ENCODE data around the gene SH3TC1. TPM values are rescaled to one million over a fixed set of nuclear protein-coding genes. Genes with fewer than 3 reads are reported as not detected.

Gene SH3TC1
- polyA plus RNA-seq, 2 of the 4 experiments (the other 2 are of a cell fraction): 2.8 to 7.4 TPM

GRCh38 chr4:8169763-8170162 lies 29.3 kb upstream of the SH3TC1 start:
- no peak overlapping the region for H3K4me2 ChIP-seq
- no peak overlapping the region for H3K27ac ChIP-seq
- DNase-seq (ENCODE audit: low read depth in 1 of 2, low spot score in 1 of 2) (no peak), FAIRE-seq (no peak), ATAC-seq (no peak)
- peaks cover 8% of the 10 kb centered on the region for H3K9me3 ChIP-seq
- WGBS (ENCODE audit: missing lambda C conversion rate): 90% methylated on average over 1 of the region's 3 CpGs
- ChIA-PET CTCF (interaction anchor here (1.0 to 1.6 kb wide), 2 partner anchors 73 to 98 kb away, joined by 3 read pairs; no protein-coding TSS in a partner anchor), POLR2A (no interaction called here)
- TF ChIP-seq ATOH8 (CRISPR knock-in tag; IDR thresholded peaks at IDR 0.05; ENCODE audit: low read depth): no peak
- no peak for TF ChIP-seq ZSCAN20 (CRISPR knock-in tag; IDR thresholded peaks at IDR 0.05)
- no peak for TF ChIP-seq FOXS1 (CRISPR knock-in tag; IDR thresholded peaks at IDR 0.05)
- TF ChIP-seq MAZ (IDR thresholded peaks at IDR 0.05; ENCODE audit: borderline replicate concordance, low read depth, low read length): no peak
- TF ChIP-seq POLR2AphosphoS2 (conservative IDR thresholded peaks at IDR 0.05; ENCODE audit: low read length): no peak
- TF ChIP-seq KDM5A (IDR thresholded peaks at IDR 0.05): no peak
- TF ChIP-seq RCOR1 (IDR thresholded peaks at IDR 0.05; ENCODE audit: low read depth, low read length): no peak
- no peak for TF ChIP-seq ZFP36 (IDR thresholded peaks at IDR 0.05; ENCODE audit: borderline replicate concordance, partially characterized antibody)
- no peak for TF ChIP-seq CHD4 (IDR thresholded peaks at IDR 0.05; ENCODE audit: borderline replicate concordance)
- no peak overlapping the region for H3K4me3 ChIP-seq
- no peaks in the 10 kb centered on the region for H3K4me1 ChIP-seq

DNA sequence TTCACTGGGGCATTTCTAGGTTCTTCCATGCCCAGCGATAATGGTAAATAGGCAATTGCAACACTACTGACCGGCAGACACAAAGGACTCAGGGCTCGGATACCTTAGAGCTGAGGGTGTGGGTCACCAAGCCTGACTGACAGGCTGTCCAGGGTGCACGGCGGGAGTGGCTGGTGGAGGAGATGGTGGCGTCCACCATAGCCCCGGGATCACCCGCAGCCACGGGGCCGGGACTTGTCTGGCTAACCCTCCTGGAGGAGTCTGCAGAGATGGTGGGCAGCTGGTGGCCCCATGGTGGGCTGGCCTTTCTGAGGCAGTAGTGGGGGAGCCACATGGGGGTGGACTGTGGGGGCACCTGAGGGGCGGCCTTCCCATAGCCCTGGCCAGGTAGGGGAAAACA lies 28.7 kb upstream of the SH3TC1 start:
- TF ChIP-seq HOXB13 (CRISPR knock-in tag; IDR thresholded peaks at IDR 0.05; ENCODE audit: low read depth) (no peak), ZFP36 (IDR thresholded peaks at IDR 0.05; ENCODE audit: borderline replicate concordance, partially characterized antibody) (no peak), ATOH8 (CRISPR knock-in tag; IDR thresholded peaks at IDR 0.05; ENCODE audit: low read depth) (no peak), TFCP2L1 (CRISPR knock-in tag; IDR thresholded peaks at IDR 0.05) (no peak), TP53 (CRISPR knock-in tag; IDR thresholded peaks at IDR 0.05) (no peak), FOSL2 (IDR thresholded peaks at IDR 0.05) (no peak), FOSL2 (CRISPR knock-in tag; IDR thresholded peaks at IDR 0.05) (no peak), REST (IDR thresholded peaks at IDR 0.05) (no peak), SREBF2 (IDR thresholded peaks at IDR 0.05) (no peak), HEYL (CRISPR knock-in tag; IDR thresholded peaks at IDR 0.05) (no peak), USF2 (IDR thresholded peaks at IDR 0.05) (no peak), CBX8 (IDR thresholded peaks at IDR 0.05) (no peak), RNF2 (IDR thresholded peaks at IDR 0.05; ENCODE audit: borderline replicate concordance, low read depth) (no peak), POLR2A (IDR thresholded peaks at IDR 0.05; ENCODE audit: low read length) (no peak), RARB (CRISPR knock-in tag; IDR thresholded peaks at IDR 0.05) (no peak), BHLHE40 (IDR thresholded peaks at IDR 0.05; ENCODE audit: low read depth, low read length) (no peak)
- TF ChIP-seq, protein P1, sequence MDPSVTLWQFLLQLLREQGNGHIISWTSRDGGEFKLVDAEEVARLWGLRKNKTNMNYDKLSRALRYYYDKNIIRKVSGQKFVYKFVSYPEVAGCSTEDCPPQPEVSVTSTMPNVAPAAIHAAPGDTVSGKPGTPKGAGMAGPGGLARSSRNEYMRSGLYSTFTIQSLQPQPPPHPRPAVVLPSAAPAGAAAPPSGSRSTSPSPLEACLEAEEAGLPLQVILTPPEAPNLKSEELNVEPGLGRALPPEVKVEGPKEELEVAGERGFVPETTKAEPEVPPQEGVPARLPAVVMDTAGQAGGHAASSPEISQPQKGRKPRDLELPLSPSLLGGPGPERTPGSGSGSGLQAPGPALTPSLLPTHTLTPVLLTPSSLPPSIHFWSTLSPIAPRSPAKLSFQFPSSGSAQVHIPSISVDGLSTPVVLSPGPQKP (IDR thresholded peaks at IDR 0.05; ENCODE audit: low read depth, low read length): no peak
- Histone ChIP-seq H3K27ac (no peak overlapping the region), H3K9me3 (peaks cover 8% of the 10 kb centered on the region), H3K4me2 (no peak overlapping the region), H3K4me3 (no peak overlapping the region), H3K4me1 (no peaks in the 10 kb centered on the region)
- 75% methylated on average over 2 of the region's 11 CpGs for WGBS (ENCODE audit: missing lambda C conversion rate)
- no peak for ATAC-seq
- ChIA-PET POLR2A (no interaction called here), CTCF (interaction anchor here (1.0 to 1.6 kb wide), 3 partner anchors 72 to 97 kb away, joined by 3 to 4 read pairs (median 3); no protein-coding TSS in a partner anchor)
- FAIRE-seq: no peak
- no peak for DNase-seq (ENCODE audit: low read depth in 1 of 2, low spot score in 1 of 2)
